SK-N-SH (cell line): Measurements from ENCODE around the gene RNF227. TPM values are rescaled to one million over a fixed set of nuclear protein-coding genes. Genes with fewer than 3 reads are reported as not detected.

ENCODE experiments used
- CTCF ChIA-PET: fragments of 300-600, 350-600 bp; formaldehyde crosslinking; extraction: SDS; loops from one replicate; lab custom pipeline; 2021; lab: Yijun Ruan, JAX
- POLR2A ChIA-PET: fragments of 350-600 bp; sonication (Branson Sonifier 250); formaldehyde crosslinking; extraction: SDS; loops from one replicate; lab custom pipeline; 2020; ENCODE audit warnings: antibody characterized with exemption, inconsistent platforms; lab: Yijun Ruan, JAX
- DNase-seq: peaks from one replicate; pipeline ENCODE4 v3.0.0; 2012
- H2AFZ ChIP-seq: fragments of 200-600 bp; sonication (generic); 2 replicates; pipeline ENCODE4 v1.8.1; 2016; ENCODE audit warnings: antibody characterized with exemption, mild to moderate bottlenecking, low read depth
- H3F3A ChIP-seq: fragments of 200-600 bp; sonication (generic); replicated peaks from 2 replicates; pipeline ENCODE3; 2016; ENCODE audit warnings: antibody characterized with exemption, mild to moderate bottlenecking; ENCODE audit not compliant: insufficient read depth
- H3K27ac ChIP-seq, 2 experiments: fragments of 200-500 bp in 1 of 2; fragments of 200-600 bp in 1 of 2; sonication (Bioruptor generic) in 1 of 2; sonication (generic), shearing (Covaris generic) in 1 of 2; 2 replicates each; pipeline versions ENCODE4 v1.5.1 to v1.6.1; 2014 to 2016; ENCODE audit warnings: low read depth in 2 of 2, inconsistent platforms in 1 of 2, low read length in 1 of 2, mild to moderate bottlenecking in 1 of 2, mixed read lengths in 1 of 2
- H3K27me3 ChIP-seq: fragments of 200-600 bp; sonication (generic), shearing (Covaris generic); 2 replicates; pipeline ENCODE4 v1.6.1; 2016; ENCODE audit warnings: mixed run types; ENCODE audit not compliant: insufficient read depth
- H3K36me3 ChIP-seq, 2 experiments: fragments of 200-500 bp in 1 of 2; fragments of 200-600 bp in 1 of 2; sonication (Bioruptor generic) in 1 of 2; sonication (generic) in 1 of 2; replicated peaks in 1 of 2; 2 replicates each; pipeline versions ENCODE3 to v1.5.1; 2014 to 2016; ENCODE audit warnings: low read length in 1 of 2, mild to moderate bottlenecking in 1 of 2; ENCODE audit not compliant: insufficient read depth in 2 of 2, control insufficient read depth in 1 of 2
- H3K4me1 ChIP-seq, 2 experiments: fragments of 200-500 bp in 1 of 2; fragments of 200-600 bp in 1 of 2; sonication (Bioruptor generic) in 1 of 2; sonication (generic), shearing (Covaris generic) in 1 of 2; 2 replicates each; pipeline versions ENCODE4 v1.5.1 to v1.6.1; 2014 to 2016; ENCODE audit warnings: low read depth in 1 of 2, low read length in 1 of 2, mixed run types in 1 of 2; ENCODE audit not compliant: insufficient read depth in 2 of 2, control insufficient read depth in 1 of 2
- H3K4me2 ChIP-seq: fragments of 200-600 bp; sonication (generic), shearing (Covaris generic); 2 replicates; pipeline ENCODE4 v1.6.1; 2017; ENCODE audit warnings: mixed run types
- H3K4me3 ChIP-seq, 2 experiments: fragments of 200-500 bp in 1 of 2; fragments of 200-600 bp in 1 of 2; sonication (Bioruptor generic) in 1 of 2; sonication (generic), shearing (Covaris generic) in 1 of 2; 2 replicates each; pipeline versions ENCODE4 v1.5.1 to v1.8.1; 2014 to 2016; ENCODE audit warnings: low read depth in 2 of 2, inconsistent platforms in 1 of 2, low read length in 1 of 2, mild to moderate bottlenecking in 1 of 2, mixed read lengths in 1 of 2, moderate library complexity in 1 of 2
- H3K79me2 ChIP-seq: fragments of 200-600 bp; sonication (generic); 2 replicates; pipeline ENCODE4 v1.8.1; 2017; ENCODE audit warnings: mild to moderate bottlenecking; ENCODE audit not compliant: insufficient read depth
- H3K9ac ChIP-seq: fragments of 200-600 bp; sonication (generic); 2 replicates; pipeline ENCODE4 v1.6.1; 2017; ENCODE audit warnings: mixed run types
- H3K9me2 ChIP-seq: fragments of 200-600 bp; sonication (generic); 2 replicates; pipeline ENCODE4 v1.6.1; 2017; ENCODE audit warnings: mixed run types
- H3K9me3 ChIP-seq: fragments of 200-600 bp; sonication (generic); 2 replicates; pipeline ENCODE4 v1.6.1; 2017; ENCODE audit warnings: mixed run types, mild to moderate bottlenecking, moderate library complexity
- H4K20me1 ChIP-seq: fragments of 200-600 bp; sonication (generic); 2 replicates; pipeline ENCODE4 v1.6.1; 2017; ENCODE audit warnings: mild to moderate bottlenecking, mixed run types; ENCODE audit not compliant: insufficient read depth
- CHD2 ChIP-seq: fragments of 150-350 bp; IDR thresholded peaks from 2 replicates; pipeline ENCODE4 v1.6.1; 2018; ENCODE audit warnings: low read length; ENCODE audit not compliant: partially characterized antibody
- FOSL2 ChIP-seq: IDR thresholded peaks from 2 replicates; pipeline ENCODE4 v1.4.0; 2012; ENCODE audit warnings: low read depth, mild to moderate bottlenecking, moderate library complexity, borderline replicate concordance
- FOXJ3 ChIP-seq: sonication (generic); formaldehyde crosslinking; IDR thresholded peaks from 2 replicates; pipeline ENCODE4 v1.5.1; 2020; ENCODE audit warnings: mild to moderate bottlenecking, missing genetic modification reagents
- GABPA ChIP-seq: IDR thresholded peaks from 2 replicates; pipeline ENCODE4 v1.4.0; 2012; ENCODE audit warnings: low read depth, mild to moderate bottlenecking
- JUND ChIP-seq: IDR thresholded peaks from 2 replicates; pipeline ENCODE4 v1.4.0; 2012
- NFIC ChIP-seq: IDR thresholded peaks from 2 replicates; pipeline ENCODE4 v1.4.0; 2012; ENCODE audit warnings: borderline replicate concordance
- NRF1 ChIP-seq: IDR thresholded peaks from 2 replicates; pipeline ENCODE4 v1.6.1; 2012; ENCODE audit warnings: low read depth, mild to moderate bottlenecking, low read length
- POLR2AphosphoS5 ChIP-seq: IDR thresholded peaks from 2 replicates; pipeline ENCODE4 v1.6.1; 2012; ENCODE audit warnings: low read depth, low read length
- RFX5 ChIP-seq: IDR thresholded peaks from 2 replicates; pipeline ENCODE4 v1.6.1; 2012; ENCODE audit warnings: mild to moderate bottlenecking, improper control_type of control experiment, low read length
- SIN3A ChIP-seq: IDR thresholded peaks from 2 replicates; pipeline ENCODE4 v1.6.1; 2012; ENCODE audit warnings: low read depth, mild to moderate bottlenecking, low read length, moderate library complexity, borderline replicate concordance
- TAF1 ChIP-seq: IDR thresholded peaks from 2 replicates; pipeline ENCODE4 v1.6.1; 2012; ENCODE audit warnings: low read depth, mild to moderate bottlenecking, low read length, moderate library complexity, borderline replicate concordance
- TCF12 ChIP-seq: IDR thresholded peaks from 2 replicates; pipeline ENCODE4 v1.4.0; 2012
- YY1 ChIP-seq: IDR thresholded peaks from 2 replicates; pipeline ENCODE4 v1.4.0; 2012; ENCODE audit warnings: low read depth, mild to moderate bottlenecking
- WGBS: methylation state at CpG from one replicate; pipeline ENCODE4 v1.1.6; 2017; ENCODE audit warnings: low lambda C conversion rate; 5-methylcytosine and 5-hydroxymethylcytosine counted together
- polyA plus RNA-seq, 3 experiments: library from polyadenylated mRNA; depleted of rRNA; stranded (reverse); fragments of >200 nt; gene quantifications; 2 replicates each; pipeline ENCODE4 v1.2.3, GENCODE V29; 2012
- TF ChIP-seq, protein P1 (sequence below): IDR thresholded peaks from 2 replicates; pipeline ENCODE4 v1.6.1; 2012; ENCODE audit warnings: mild to moderate bottlenecking, low read depth, low read length, moderate library complexity
- TF ChIP-seq, protein P2 (sequence below): IDR thresholded peaks from 2 replicates; pipeline ENCODE4; 2012
- TF ChIP-seq, protein P3 (sequence below): IDR thresholded peaks from 2 replicates; pipeline ENCODE4 v1.4.0; 2012; ENCODE audit warnings: low read depth, borderline replicate concordance

Gene RNF227
- polyA plus RNA-seq, 1 of the 3 experiments (the other 2 are of a cell fraction): 7.4 TPM

DNA sequence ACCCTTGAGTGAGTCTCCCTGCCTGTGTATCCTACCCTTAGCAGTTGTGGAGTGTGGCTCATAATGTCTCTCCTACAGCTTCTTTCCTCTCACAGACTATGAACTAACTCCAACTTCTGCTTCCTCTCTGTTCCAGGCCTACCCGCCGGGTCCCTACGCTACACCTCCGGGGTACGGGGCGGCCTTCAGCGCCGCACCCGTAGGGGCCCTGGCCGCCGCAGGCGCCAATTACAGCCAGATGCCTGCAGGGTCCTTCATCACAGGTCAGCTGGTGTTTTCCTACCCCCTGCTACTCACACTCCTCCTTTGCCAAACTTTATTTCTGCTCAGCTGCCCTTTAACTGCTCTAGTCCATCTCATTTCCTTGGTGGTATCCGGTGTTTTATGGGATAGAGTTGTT lies 5.4 kb downstream of the RNF227 start:
- over 99% methylated on average over 13 of the region's 13 CpGs for WGBS
- POLR2A ChIA-PET: no interaction called here
- Histone ChIP-seq H3K9me3 (no peaks in the 10 kb centered on the region), H3K79me2 (no peaks in the 10 kb centered on the region), H3K9me2 (no peaks in the 10 kb centered on the region), H3K4me2 (no peak overlapping the region), H4K20me1 (no peaks in the 10 kb centered on the region), H3K9ac (no peak overlapping the region), H3K4me3 (no peak overlapping the region)
- CTCF ChIA-PET: interaction anchor here (0.9 to 4.4 kb wide), 6 partner anchors 13 to 147 kb away, joined by 3 to 90 read pairs (median 6); no protein-coding TSS in a partner anchor
- TF ChIP-seq RFX5: no peak
- TF ChIP-seq JUND: no peak
- TF ChIP-seq, all 33 proteins: peak for 0
- Histone ChIP-seq H3K36me3 (peaks cover 15 to 64% of the 10 kb centered on the region in 2 experiments), H3F3A (peaks cover 31% of the 10 kb centered on the region), H3K27me3 (no peaks in the 10 kb centered on the region), H2AFZ (no peak overlapping the region), H3K27ac (no peak overlapping the region), H3K4me1 (peaks cover 5 to 8% of the 10 kb centered on the region in 2 experiments; a peak in 1 of 4 replicates)
- DNase-seq: no peak

DNA sequence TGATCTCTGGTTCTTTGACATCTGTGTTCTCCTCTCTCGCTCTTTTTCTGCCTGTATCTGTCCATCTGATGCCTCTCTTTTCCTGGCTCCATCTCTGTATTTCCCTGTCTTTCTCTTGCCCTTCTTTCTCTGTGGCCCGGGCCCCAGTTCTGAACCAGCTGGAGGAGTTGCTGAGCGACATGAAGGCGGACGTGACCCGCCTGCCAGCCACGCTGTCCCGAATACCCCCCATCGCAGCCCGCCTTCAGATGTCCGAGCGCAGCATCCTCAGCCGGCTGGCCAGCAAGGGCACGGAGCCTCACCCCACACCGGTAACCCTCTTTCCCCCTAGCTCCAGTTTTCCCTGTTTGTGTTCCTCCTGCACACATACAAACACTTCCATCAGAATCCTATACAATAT lies 5.8 kb downstream of the RNF227 start:
- H3F3A ChIP-seq: peaks cover 28% of the 10 kb centered on the region
- H3K9ac ChIP-seq: no peak overlapping the region
- H4K20me1 ChIP-seq: no peaks in the 10 kb centered on the region
- 96% methylated on average over 15 of the region's 15 CpGs for WGBS
- CTCF ChIA-PET: interaction anchor here (0.9 to 4.4 kb wide), 5 partner anchors 13 to 131 kb away, joined by 3 to 90 read pairs (median 5); no protein-coding TSS in a partner anchor
- peaks cover 5 to 7% of the 10 kb centered on the region in 2 experiments; a peak in 1 of 4 replicates for H3K4me1 ChIP-seq
- no peak overlapping the region for H3K4me3 ChIP-seq
- no peak overlapping the region for H3K27ac ChIP-seq
- H3K9me2 ChIP-seq: no peaks in the 10 kb centered on the region
- DNase-seq: no peak
- H3K79me2 ChIP-seq: no peaks in the 10 kb centered on the region
- no peaks in the 10 kb centered on the region for H3K27me3 ChIP-seq
- TF ChIP-seq FOSL2: no peak
- no peak for TF ChIP-seq TAF1
- TF ChIP-seq GABPA: no peak
- no peak for TF ChIP-seq YY1
- TF ChIP-seq, protein P1, sequence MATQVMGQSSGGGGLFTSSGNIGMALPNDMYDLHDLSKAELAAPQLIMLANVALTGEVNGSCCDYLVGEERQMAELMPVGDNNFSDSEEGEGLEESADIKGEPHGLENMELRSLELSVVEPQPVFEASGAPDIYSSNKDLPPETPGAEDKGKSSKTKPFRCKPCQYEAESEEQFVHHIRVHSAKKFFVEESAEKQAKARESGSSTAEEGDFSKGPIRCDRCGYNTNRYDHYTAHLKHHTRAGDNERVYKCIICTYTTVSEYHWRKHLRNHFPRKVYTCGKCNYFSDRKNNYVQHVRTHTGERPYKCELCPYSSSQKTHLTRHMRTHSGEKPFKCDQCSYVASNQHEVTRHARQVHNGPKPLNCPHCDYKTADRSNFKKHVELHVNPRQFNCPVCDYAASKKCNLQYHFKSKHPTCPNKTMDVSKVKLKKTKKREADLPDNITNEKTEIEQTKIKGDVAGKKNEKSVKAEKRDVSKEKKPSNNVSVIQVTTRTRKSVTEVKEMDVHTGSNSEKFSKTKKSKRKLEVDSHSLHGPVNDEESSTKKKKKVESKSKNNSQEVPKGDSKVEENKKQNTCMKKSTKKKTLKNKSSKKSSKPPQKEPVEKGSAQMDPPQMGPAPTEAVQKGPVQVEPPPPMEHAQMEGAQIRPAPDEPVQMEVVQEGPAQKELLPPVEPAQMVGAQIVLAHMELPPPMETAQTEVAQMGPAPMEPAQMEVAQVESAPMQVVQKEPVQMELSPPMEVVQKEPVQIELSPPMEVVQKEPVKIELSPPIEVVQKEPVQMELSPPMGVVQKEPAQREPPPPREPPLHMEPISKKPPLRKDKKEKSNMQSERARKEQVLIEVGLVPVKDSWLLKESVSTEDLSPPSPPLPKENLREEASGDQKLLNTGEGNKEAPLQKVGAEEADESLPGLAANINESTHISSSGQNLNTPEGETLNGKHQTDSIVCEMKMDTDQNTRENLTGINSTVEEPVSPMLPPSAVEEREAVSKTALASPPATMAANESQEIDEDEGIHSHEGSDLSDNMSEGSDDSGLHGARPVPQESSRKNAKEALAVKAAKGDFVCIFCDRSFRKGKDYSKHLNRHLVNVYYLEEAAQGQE: no peak
- no peak for TF ChIP-seq CHD2
- TF ChIP-seq NFIC: no peak
- no peak for TF ChIP-seq TCF12
- no peak for TF ChIP-seq NRF1
- TF ChIP-seq, protein P2, sequence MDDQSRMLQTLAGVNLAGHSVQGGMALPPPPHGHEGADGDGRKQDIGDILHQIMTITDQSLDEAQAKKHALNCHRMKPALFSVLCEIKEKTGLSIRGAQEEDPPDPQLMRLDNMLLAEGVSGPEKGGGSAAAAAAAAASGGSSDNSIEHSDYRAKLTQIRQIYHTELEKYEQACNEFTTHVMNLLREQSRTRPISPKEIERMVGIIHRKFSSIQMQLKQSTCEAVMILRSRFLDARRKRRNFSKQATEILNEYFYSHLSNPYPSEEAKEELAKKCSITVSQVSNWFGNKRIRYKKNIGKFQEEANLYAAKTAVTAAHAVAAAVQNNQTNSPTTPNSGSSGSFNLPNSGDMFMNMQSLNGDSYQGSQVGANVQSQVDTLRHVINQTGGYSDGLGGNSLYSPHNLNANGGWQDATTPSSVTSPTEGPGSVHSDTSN: no peak
- no peak for TF ChIP-seq FOXJ3 (CRISPR knock-in tag)
- no peak for TF ChIP-seq RFX5
- no peak for TF ChIP-seq POLR2AphosphoS5
- TF ChIP-seq, protein P3, sequence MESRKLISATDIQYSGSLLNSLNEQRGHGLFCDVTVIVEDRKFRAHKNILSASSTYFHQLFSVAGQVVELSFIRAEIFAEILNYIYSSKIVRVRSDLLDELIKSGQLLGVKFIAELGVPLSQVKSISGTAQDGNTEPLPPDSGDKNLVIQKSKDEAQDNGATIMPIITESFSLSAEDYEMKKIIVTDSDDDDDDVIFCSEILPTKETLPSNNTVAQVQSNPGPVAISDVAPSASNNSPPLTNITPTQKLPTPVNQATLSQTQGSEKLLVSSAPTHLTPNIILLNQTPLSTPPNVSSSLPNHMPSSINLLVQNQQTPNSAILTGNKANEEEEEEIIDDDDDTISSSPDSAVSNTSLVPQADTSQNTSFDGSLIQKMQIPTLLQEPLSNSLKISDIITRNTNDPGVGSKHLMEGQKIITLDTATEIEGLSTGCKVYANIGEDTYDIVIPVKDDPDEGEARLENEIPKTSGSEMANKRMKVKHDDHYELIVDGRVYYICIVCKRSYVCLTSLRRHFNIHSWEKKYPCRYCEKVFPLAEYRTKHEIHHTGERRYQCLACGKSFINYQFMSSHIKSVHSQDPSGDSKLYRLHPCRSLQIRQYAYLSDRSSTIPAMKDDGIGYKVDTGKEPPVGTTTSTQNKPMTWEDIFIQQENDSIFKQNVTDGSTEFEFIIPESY: no peak
- TF ChIP-seq SIN3A: no peak
- no peak overlapping the region for H3K4me2 ChIP-seq
- H3K9me3 ChIP-seq: no peaks in the 10 kb centered on the region
- no peak overlapping the region for H2AFZ ChIP-seq
- H3K36me3 ChIP-seq: peaks cover 16 to 69% of the 10 kb centered on the region in 2 experiments
- POLR2A ChIA-PET: no interaction called here
